Inflammatory macrophage (primary cell): ENCODE measurements around the gene KAT2B.
"Not testable (repeated sequence)": the region's sequence is repeated elsewhere in the genome, so short reads cannot be mapped to it uniquely, and the experiment has no call there.

Source experiments
- DNase-seq, 2 donors: peaks; one replicate each; pipeline ENCODE4 v3.0.0-alpha.2; 2020 to 2022
- total RNA-seq, 18 experiments: gene quantifications; one replicate each; lab custom pipeline; 2026; ENCODE audit warnings: mixed read lengths in 6 of 18, inconsistent platforms in 2 of 18; lab: John Stamatoyannopoulos, UW

The KAT2B gene
- 29.8 to 64.0 (median 46.6) reads per million in 18 experiments for total RNA-seq

- peak; percentile 57 to 67 for DNase-seq
Measured at GRCh38 chr3:20039765-20040547, at the start of gene KAT2B. Gene KAT2B, plus strand, starts transcription at chr3:20040446. Its CDS starts 32 bp downstream, at chr3:20040478.

- no peak for DNase-seq
Measured at GRCh38 chr3:19994796-19995195, 45.5 kb upstream of the KAT2B start.

GRCh38 chr3:19997502-19997901, 42.7 kb upstream of the KAT2B start:
- DNase-seq, result no peak

- no peak for DNase-seq
Measured at GRCh38 chr3:20001932-20002331, 38.3 kb upstream of the KAT2B start.

- no peak for DNase-seq
Measured at GRCh38 chr3:20007960-20008359, 32.3 kb upstream of the KAT2B start.

DNA sequence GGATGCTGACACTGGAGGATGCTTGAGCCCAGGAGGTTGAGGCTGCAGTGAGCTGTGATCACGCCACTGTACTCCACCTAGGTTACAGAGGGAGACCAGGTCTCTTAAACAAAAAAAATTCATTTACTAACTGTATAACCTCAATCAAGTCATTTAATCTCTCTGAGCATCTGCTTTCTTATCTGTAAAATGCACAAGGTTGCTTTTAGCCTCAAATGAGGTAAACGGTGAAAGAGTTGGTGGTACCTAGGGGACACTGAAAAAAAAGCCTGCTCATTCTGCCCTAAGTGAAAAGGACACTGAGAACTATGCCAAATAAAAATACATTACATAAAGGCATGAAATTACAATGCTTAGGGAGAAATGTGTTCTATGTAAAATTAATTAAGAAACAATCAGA, 31.6 kb upstream of the KAT2B start:
- no peak for DNase-seq

DNA sequence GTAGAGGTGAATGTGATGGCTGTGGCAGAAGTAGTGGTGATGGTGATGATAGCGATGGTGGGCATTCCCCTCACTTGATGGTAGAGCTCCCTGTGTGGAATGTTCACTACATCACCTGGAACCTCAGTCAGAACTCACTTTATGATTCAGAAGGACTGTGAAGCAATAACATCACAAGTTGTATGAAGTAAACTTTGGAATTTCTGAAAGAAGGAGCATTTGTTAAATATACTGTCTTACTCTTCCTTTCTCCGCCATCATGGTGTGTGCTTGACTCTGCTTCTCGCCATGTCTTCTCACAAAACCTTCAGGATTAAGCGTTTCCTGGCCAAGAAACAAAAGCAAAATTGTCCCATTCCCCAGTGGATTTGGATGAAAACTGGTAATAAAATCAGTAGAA, 28.1 kb upstream of the KAT2B start, which contains the start of gene PP2D1:
PP2D1 (minus strand) TSS at position 101 of the 400 bp plus-strand sequence. CDS start 192 bp downstream, outside the sequence.
- DNase-seq, result no peak

GRCh38 chr3:20013396-20013795, 26.9 kb upstream of the KAT2B start:
- no peak for DNase-seq

GRCh38 chr3:20015525-20015924, 24.7 kb upstream of the KAT2B start:
- DNase-seq, result no peak

- DNase-seq, result not testable (repeated sequence)
Measured at GRCh38 chr3:20016076-20016475, 24.2 kb upstream of the KAT2B start.

DNA sequence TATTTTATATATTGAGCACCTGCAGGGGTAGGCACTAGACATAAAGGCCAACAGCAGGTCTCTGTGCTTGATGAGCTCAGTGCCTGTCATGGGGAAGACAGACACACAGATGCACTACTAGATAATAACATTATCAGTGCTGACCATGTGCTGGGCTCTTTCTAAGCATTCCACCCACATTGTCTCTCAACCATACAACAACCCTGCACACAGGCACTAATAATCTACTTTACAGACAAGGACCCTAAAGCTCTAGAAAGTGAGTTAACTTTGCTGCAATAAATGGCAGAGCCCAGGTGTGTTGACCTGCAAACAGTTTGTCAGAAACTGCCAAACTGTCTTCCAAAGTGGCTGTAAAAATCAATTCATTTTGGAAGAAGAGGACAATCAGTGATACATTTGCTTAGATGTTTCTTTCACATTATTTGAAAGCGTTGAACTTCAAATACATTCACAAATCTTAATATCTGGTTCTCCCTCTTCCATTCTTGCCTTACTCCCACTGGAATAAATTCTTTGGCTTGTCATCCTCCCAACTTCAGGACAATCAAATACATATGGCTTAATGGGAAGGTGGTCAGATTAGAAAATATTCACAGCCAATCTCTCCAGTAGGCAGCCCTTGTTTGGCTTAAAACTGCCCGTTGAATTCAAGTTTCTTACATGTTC, 17.2 kb upstream of the KAT2B start:
- DNase-seq, result no peak

DNA sequence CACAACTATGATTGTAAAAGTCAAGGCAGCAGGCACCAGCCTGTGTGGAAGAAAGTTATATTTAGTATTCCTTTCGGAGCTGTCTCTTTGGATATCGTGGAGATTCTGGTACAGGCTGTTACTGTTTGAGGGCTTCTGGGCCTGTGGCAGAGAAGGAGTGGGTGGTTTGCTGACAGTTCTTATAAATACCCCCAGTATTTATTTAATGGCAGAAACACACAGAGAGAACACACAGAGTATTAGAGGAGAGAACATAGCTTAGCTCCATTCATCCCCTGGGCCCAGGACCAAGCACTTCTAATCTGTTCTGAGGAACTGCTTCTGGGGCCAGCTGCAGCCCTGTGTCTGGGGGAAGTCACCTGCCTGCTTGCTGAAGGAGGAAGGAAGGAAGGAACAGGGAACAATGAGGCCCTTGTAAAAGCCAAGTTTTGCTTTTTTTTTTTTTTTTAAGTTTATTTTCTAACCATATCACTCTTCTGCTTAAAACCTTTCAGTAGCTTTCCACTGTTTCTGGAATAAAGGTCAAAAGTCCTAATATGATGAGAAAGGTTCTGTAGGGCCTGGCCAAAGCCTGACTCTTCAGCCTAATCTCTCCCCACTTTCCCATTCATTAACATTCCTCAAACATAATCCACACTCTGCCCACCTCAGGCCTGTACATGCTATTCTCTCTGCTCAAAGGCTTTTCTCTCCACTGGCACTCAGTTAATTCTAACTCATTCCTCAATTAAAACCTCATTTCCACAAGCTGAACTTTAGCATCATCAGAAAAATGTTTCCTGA, 16.4 kb upstream of the KAT2B start:
- DNase-seq, result no peak

DNA sequence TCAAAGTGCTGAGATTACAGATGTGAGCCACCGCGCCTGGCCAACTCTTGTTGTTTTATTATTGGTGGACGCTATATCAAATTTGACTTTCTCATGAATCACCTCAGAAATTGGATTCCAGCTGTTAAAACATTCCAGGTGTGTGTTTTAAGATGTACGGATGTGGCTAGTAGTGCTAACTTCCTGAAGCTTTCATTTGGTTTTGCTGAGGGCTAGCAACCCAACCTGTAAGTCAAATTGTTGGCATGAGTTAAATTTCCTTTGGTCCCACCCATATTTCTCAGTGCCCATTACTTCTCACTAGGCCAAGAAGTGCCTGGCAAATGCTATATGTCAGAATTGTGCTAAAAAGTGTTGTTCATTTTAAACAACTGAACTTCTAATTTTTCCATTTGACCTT, 13.1 kb upstream of the KAT2B start:
- no peak for DNase-seq

DNA sequence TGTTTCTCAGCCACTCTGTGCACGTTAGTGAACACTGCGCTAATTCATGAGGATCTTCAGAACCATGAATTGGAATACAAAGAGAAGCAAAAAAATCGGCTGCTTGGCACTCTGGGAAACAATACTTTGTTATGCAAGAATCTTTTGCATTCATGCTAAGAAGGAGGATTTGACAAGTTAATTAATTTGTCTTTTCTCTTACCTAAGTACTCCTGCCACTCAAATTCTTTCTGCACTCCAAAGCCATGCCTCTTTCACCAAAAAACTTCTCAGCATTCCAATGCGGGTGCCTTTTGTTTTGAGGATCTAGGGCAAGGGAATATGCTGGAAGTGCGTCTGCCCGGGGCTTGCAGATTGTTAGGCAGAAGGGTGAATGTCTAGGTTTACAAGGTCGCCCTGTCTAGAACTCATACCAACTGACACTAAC, 11.3 kb upstream of the KAT2B start:
- no peak for DNase-seq

GRCh38 chr3:20031939-20032338, 8.3 kb upstream of the KAT2B start:
- not testable (repeated sequence) for DNase-seq

GRCh38 chr3:20035019-20035418, 5.2 kb upstream of the KAT2B start:
- DNase-seq, result no peak

DNA sequence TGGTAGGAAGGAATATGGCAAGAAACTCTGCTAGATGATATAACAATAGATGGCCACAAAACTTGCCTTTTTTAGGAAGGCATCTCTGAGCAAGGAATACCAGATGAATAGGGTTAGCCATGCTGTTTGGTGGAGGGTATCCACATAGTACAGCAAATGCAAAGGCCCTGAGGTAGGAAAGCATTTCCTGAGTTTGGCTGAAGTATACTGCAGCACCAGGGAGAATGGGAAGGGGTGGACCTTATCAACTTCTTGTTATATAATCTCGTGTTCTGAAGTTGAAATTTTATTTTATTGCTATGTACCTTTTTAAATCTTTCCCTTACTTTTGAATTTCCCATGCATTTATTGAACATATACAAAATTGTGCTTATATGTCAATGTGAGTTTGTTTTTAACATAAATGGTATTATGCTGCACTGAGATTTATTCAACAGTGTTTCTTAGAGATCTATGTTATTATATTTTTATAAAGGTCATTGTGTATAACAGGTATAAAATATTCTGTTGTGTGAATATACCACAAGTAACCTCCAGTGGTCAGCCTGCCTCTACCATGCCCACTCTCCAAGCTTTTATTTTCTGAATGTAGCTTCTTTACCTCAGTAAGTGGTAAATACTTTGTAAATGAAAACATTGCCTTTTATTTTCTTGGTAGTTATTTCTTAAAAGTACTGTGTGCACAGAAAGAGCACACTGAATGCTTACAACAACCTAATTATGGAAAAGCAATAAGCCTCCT, 2.8 kb upstream of the KAT2B start:
- DNase-seq, result no peak

DNA sequence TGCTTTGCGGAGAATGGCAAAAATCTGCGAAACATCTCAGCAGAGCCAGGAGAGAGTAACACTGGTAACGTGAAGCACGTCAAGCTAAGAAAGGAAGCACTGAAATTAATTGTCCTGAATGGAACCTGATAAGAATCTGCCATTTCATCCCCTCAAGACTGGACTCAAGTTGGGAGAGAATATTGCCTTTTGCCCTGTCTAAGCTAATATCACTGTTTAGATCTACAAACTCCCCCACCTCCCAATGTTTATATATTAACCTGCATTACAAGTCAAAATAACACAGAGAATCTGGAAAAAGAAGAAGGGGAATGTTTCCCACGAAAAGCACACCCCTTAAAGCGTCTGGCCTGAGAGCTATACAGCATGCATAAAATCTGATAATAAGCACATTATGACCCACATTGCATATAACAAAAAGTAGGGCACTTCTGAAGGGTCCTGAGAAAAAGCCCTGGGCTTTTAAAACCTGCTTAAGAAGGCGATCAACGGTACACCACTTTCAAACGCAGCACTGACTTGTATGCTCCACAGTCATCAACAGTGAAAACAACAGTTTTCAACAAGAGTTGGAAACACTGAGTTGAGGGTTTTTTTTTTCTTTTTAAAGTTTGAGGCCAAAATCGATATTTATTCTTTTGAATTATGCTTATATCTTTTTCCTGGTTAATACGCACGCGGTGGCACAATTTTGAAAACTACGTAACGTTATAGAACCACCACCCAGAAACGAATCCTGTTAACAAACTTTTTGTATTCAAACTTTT, 1.4 kb upstream of the KAT2B start:
- no peak for DNase-seq

GRCh38 chr3:20039466-20039764, 831 bp upstream of the KAT2B start:
- no peak for DNase-seq

GRCh38 chr3:20040548-20041196, 426 bp downstream of the KAT2B start:
- DNase-seq, result peak; percentile 62 to 74

DNA sequence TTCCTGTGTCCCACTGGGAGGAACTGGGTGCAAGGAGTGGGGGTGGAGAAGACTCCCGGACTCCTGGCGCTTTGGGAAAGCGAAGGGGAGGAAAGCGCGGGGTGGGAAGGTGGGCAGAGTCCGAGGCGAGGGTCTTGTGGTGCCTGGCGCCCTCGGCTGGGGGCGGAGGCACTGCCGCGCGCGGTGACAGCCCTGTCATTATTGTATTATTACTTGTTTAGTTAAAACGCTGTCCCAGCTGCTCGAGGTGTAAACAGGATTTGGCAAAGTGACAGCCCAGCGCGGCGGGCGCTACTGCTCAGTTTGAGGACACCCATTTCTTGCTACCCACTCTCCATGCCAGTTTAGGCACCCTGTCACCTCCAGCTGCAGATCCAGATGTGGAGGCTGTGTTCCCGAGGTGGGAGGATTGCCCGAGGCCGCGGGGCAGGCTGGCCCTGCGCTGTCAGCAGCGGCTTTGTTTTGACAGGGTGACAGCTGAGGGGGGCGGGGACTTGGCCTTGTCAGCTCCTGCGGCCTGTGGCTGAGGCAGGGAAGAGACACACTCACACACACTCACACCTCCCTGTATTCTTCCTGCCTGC, 1.0 kb downstream of the KAT2B start:
- peak; percentile 76 to 84 for DNase-seq
